ENCODE results near the gene NAALADL1.
"Not testable (repeated sequence)": the region's sequence is repeated elsewhere in the genome, so short reads cannot be mapped to it uniquely, and the experiment has no call there.

NAALADL1 gene

DNA sequence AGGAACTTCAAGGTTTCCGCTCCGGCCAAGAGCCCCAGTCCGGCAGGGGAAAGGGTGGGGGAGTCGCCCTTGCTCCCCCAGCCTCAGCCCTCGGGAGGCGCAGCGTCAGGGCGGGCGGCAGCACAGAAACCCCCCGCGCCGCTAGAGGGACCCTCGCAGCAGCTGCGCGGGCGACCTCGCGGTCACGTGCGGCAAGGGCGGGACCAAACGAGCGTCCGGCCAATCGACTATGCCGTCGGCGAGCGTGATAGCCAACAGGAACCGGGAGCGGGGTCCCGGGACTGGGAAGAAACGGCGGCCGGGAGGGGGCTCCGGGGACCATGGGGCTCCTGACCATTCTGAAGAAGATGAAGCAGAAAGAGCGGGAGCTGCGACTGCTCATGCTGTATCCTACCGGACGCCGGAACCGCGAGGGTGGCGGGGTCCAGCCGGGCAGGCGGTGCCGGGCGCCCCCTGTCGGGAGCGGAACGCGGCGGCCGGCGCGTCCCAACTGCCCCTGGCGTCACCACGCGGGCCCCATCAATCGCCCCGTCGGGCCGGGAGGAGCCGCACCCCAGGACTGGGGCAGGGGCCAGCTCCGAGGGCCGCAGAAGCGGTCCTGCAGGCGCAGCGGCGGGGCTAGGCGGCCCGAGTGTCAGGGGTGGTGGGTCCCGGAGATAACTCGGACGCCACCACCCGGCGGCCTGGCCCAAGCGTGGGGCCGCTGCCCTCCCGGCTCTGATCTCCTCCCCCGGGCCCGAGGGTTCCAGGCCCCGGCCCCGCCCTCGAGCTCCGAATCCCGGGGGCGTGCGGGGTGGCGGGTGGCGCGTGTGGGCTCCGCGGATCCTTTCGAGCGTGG lies 44.2 kb downstream of the NAALADL1 start, which contains the start of gene ARL2:
TSS of gene ARL2 (plus strand) at position 273 of the 838 bp plus-strand sequence. CDS start at position 321, 48 bp downstream.
- peak; percentile 74 for DNase-seq (ENCODE audit: low read depth)

DNA sequence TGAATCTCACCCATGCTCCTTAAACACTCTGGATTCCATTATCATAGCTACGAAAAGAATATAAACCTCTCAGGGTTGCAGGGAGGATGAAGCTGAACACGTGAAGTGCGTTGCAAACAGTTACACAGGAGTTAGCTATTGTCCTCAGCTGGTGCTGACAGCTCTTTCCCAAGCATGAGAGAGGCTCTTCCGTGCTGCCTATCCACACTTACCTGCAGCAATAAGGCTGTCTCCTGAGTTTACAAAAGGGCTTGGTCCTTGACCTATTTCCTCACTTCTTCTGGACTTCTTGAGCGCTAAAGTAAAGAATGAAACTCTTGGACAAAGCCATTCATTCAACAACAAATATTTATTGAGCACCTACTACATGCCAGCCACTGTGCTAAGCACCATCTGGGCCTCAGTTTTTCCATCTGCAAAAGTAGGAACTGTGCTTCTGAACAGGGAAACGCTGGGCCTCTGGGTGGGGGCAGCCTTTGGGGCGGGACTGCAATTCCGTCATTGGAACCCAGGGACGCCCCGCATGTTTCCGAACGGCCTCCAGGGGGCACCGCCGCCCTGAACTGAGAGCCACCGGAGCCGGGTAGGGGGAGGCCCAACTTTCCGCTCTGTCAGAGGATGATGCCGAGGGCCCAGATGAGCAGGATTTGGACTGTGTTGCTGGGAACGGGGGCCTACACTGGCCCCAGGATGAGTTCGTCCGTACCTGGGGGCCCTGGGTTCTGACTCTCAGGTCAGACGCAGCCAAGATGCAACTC lies 45.0 kb downstream of the NAALADL1 start:
- peak; percentile 72 for DNase-seq (ENCODE audit: low read depth)

DNA sequence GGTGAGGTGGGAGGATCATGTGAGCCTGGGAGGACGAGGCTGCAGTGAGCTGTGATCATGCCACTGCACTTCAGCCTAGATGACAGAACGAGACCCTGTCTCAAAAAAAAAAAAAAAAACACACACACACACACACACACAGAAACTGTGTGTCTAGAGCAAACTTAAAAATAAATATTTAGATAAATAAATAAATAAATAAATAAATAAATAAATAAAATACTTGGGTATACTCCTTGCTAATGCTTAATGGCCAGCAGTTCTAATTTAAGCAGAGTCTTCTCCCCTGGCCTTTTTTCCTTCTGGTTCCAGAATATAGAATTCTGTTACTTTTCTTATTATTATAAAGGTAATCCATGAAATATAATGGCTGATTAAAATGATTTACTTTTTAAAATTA lies 49.5 kb downstream of the NAALADL1 start:
- no peak for DNase-seq (ENCODE audit: low read depth)

GRCh38 chr11:65008016-65008415 lies 50.3 kb downstream of the NAALADL1 start:
- no peak for DNase-seq (ENCODE audit: low read depth)

- DNase-seq (ENCODE audit: low read depth), result not testable (repeated sequence)
Observed at GRCh38 chr11:65003968-65004367, 54.4 kb downstream of the NAALADL1 start.

DNA sequence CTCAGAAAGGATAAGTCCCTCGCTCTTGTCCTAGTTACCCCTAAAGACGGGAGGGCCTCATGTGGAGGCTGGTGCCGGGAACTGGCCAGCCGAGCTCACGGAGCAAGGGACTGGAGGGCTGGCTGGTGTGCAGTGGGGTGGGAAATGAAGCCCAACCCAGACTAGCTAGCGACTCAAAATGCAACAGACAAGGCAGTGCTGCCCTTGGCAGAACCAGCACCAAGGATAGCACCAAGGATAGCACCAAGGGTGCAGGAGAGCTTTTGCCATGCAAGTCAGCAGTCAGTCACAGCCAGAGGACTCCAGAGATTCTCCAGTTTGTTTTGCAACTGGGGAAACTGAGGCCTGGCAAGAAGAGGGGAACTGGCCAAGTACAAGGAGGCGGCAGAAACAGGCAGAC lies 55.1 kb downstream of the NAALADL1 start:
- peak; percentile 17 for DNase-seq (ENCODE audit: low read depth)

DNA sequence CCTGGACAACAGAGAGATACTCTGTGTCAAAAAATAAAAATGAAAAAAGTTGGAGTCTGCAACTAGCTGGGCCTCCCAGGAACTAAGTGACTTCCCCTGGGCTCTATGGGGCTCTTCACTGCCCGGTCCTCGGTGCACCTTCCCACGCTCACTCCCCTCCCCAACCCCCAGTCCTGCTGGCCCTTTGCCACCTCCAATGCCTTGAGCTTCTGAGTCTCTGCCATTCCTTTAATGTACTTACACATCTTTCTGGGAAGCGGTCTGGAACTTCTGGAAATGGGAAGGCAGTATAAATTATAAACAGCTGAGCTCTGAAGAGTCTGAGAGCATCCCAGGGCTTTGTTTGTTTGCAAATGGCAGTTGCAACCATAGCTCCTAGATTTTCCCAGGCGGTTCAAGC lies 55.6 kb downstream of the NAALADL1 start:
- DNase-seq (ENCODE audit: low read depth), result no peak

GRCh38 chr11:64999478-64999877 lies 58.9 kb downstream of the NAALADL1 start:
- no peak for DNase-seq (ENCODE audit: low read depth)

DNA sequence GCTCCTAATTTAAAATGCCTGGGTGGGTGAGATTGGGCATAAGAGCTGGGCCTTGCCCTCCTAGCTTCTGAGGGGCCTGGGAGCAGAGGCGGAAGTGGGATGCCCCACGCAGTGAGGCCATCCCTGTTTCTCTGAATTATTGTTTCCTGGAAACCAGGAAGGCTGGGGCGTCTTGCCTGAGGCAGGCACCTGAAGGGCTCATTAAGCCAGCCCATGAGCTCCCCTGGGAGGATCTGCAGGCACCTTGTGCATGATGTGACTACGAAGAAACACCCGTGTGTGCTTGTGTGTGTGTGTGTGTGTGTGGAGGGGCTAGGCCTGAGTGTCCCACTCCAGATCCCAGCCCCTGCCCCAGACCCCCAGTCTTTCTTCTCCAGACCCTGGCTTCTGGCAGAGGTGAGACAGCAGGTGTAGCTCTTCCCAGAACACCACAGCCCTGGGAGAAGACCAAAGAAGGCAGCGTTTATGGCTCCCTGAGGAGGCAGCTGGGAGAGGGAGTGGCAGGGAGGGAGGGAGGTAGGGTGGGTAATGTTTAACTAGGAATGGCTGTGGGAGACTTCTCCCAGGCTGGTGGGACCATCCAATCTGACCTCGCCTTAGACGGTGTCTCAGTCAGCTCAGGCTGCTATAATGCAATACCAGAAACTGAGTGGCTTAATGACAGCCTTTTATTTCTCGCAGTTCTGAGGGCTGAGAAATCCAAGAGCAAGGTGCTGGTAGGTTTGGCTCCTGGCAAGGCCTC lies 59.5 kb downstream of the NAALADL1 start:
- no peak for DNase-seq (ENCODE audit: low read depth)

- DNase-seq (ENCODE audit: low read depth), result no peak
Observed at GRCh38 chr11:64998141-64998540, 60.2 kb downstream of the NAALADL1 start.

- peak; percentile 63 for DNase-seq (ENCODE audit: low read depth)
Observed at GRCh38 chr11:64996710-64997380, 61.5 kb downstream of the NAALADL1 start, which contains the start of gene BATF2. Gene BATF2 (minus strand): TSS chr11:64996971. CDS start chr11:64996914, 57 bp downstream.

GRCh38 chr11:64996327-64996709 lies 62.0 kb downstream of the NAALADL1 start:
- DNase-seq (ENCODE audit: low read depth), result no peak

All from GM04504 (cell line).